Skeletal muscle satellite cell (primary cell): Measurements from ENCODE around the gene LDB2.

Experiments
- H3K27me3 ChIP-seq: 2 replicates; pipeline ENCODE4 v1.7.0; 2013; ENCODE audit warnings: low read length; ENCODE audit not compliant: control insufficient read depth, insufficient read depth
- H3K36me3 ChIP-seq: 2 replicates; pipeline ENCODE4 v1.7.0; 2013; ENCODE audit warnings: mild to moderate bottlenecking, control low read depth, low read length; ENCODE audit not compliant: insufficient read depth
- H3K4me1 ChIP-seq: 2 replicates; pipeline ENCODE4 v1.7.0; 2013; ENCODE audit warnings: low read length; ENCODE audit not compliant: control insufficient read depth, insufficient read depth
- H3K4me2 ChIP-seq: 2 replicates; pipeline ENCODE4 v1.7.0; 2013; ENCODE audit warnings: mild to moderate bottlenecking, low read length
- H3K4me3 ChIP-seq: 2 replicates; pipeline ENCODE4 v1.7.0; 2013; ENCODE audit warnings: low read length
- H3K9ac ChIP-seq: 2 replicates; pipeline ENCODE4 v1.7.0; 2013; ENCODE audit warnings: mild to moderate bottlenecking, low read depth, low read length, moderate library complexity
- H3K9me3 ChIP-seq: replicated peaks from 2 replicates; pipeline ENCODE4 v1.7.0; 2013; ENCODE audit warnings: mild to moderate bottlenecking, control low read depth, low read length

The LDB2 gene

DNA sequence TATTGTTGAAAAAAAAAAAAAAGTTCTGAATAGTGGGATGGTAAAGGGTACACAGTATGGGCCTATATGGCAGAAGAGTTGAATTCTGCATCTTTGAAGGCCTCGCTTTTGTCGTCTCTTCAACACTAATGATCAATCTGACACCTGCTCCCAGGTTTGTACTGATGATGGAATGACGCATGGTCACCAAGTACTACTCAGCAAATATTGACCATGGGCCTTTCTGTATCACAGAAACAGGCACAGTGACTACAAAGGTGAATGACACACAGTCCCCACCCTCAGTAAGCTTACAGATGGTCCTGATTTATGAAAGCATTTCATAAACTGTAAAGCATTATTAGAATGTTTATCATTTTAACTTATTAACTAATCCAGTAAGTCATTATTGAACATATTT lies 152.6 kb downstream of the LDB2 start:
- Histone ChIP-seq H3K4me2 (no peak overlapping the region), H3K9me3 (no peaks in the 10 kb centered on the region)

GRCh38 chr4:16745009-16745635 lies 153.3 kb downstream of the LDB2 start:
- H3K36me3 ChIP-seq: no peaks in the 10 kb centered on the region
- H3K4me2 ChIP-seq: no peak overlapping the region
- H3K9ac ChIP-seq: no peak overlapping the region
- H3K9me3 ChIP-seq: no peaks in the 10 kb centered on the region
- H3K27me3 ChIP-seq: no peaks in the 10 kb centered on the region
- H3K4me3 ChIP-seq: no peak overlapping the region
- no peaks in the 10 kb centered on the region for H3K4me1 ChIP-seq

More for the DNA sequence above, 152.6 kb downstream of the LDB2 start:
- Histone ChIP-seq H3K4me1 (no peaks in the 10 kb centered on the region), H3K9ac (no peak overlapping the region), H3K36me3 (no peaks in the 10 kb centered on the region), H3K4me3 (no peak overlapping the region), H3K27me3 (no peaks in the 10 kb centered on the region)

DNA sequence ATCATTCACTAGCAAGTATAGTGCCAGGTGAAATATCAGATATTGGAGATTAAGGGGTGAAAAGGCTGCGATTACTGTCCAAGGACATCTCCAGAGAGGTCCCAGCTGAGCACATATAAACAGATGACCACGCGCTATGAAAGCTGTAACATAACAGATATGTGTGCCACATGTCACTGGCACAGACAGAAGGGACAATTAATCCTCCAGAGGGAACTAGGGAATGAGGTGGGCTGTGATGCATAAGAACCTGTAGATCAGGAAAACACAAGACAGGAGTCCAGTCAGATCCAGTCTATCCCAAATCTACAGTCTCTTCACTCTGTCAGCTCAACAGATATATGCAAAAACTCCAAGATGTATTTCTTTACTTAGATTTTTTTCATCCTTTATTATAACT lies 157.2 kb downstream of the LDB2 start:
- Histone ChIP-seq H3K4me2 (no peak overlapping the region), H3K9ac (no peak overlapping the region), H3K9me3 (no peaks in the 10 kb centered on the region), H3K4me1 (no peaks in the 10 kb centered on the region), H3K4me3 (no peak overlapping the region), H3K36me3 (no peaks in the 10 kb centered on the region), H3K27me3 (no peaks in the 10 kb centered on the region)

DNA sequence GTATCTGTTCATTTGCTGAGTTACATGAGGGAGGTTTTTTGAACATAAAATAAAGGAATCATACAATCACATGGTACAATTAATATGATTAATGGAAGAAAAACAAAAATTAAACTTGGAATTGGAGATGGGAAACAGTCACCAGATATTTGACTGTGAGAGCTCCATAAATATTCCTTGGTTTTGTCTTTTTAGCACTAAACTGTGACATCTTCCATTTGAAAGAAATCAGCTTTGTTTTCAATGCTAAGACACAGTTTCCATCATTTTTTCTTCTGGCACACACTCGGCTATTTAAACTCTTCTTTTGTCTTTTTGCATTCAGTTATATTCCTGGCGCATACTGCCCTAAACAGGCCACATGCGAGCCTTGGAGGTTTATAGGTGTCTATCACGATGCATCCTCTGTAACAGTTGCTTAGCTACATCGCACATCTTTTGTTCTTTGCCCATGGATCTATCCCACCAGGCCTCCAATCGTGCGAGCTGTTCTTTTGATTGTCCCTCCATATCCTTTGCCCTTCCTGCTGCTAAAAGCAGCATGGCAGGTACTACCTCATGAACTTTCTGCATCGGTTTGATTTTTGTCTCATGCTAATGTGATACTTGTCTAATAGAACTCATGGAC lies 158.3 kb downstream of the LDB2 start:
- peaks cover 2% of the 10 kb centered on the region for H3K27me3 ChIP-seq
- no peak overlapping the region for H3K9ac ChIP-seq
- no peaks in the 10 kb centered on the region for H3K36me3 ChIP-seq
- no peaks in the 10 kb centered on the region for H3K4me1 ChIP-seq
- no peaks in the 10 kb centered on the region for H3K9me3 ChIP-seq
- no peak overlapping the region for H3K4me3 ChIP-seq
- no peak overlapping the region for H3K4me2 ChIP-seq

DNA sequence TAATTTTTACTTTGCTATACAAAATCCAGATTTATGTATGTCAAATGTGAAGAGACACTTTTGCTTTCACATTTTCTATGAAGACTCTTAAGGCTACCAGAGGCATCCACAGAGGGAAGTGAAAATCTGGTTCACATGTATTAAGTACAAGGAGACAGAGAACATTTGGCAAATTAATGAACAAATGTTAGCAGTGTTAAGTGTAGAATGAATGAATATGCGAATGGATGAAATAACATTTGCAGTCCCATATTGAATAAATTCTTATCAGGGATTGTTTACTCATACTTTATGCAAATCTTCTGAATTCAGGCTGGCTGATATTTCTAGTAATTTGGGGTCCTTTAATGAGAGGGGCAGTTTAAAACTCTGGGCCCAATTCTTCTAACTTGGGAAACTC lies 159.9 kb downstream of the LDB2 start:
- no peak overlapping the region for H3K4me3 ChIP-seq
- no peak overlapping the region for H3K9ac ChIP-seq
- peaks cover 2% of the 10 kb centered on the region for H3K27me3 ChIP-seq
- H3K9me3 ChIP-seq: no peaks in the 10 kb centered on the region
- H3K4me2 ChIP-seq: no peak overlapping the region
- H3K4me1 ChIP-seq: no peaks in the 10 kb centered on the region
- H3K36me3 ChIP-seq: no peaks in the 10 kb centered on the region

DNA sequence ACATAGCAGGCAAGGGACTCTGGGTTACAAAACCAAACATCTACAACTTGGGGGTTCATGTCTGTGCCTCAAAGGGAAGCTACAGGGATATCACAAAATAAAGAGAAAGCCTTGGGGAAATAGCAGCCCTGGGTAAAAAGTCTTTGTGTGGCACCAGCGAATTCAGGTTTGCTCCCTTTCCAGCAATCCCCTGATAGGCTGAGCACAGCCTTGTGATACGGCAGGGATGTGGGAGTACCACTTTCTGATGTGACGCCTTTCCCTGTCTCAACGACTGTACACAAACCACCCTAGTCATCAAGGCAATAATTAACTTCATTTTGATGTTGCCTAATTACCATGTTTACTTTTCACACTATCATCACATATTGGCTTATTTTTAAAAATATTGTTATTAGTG lies 164.9 kb downstream of the LDB2 start:
- Histone ChIP-seq H3K4me1 (no peaks in the 10 kb centered on the region), H3K4me3 (no peak overlapping the region), H3K36me3 (no peaks in the 10 kb centered on the region), H3K27me3 (peaks cover 2% of the 10 kb centered on the region), H3K4me2 (no peak overlapping the region), H3K9ac (no peak overlapping the region), H3K9me3 (no peaks in the 10 kb centered on the region)

DNA sequence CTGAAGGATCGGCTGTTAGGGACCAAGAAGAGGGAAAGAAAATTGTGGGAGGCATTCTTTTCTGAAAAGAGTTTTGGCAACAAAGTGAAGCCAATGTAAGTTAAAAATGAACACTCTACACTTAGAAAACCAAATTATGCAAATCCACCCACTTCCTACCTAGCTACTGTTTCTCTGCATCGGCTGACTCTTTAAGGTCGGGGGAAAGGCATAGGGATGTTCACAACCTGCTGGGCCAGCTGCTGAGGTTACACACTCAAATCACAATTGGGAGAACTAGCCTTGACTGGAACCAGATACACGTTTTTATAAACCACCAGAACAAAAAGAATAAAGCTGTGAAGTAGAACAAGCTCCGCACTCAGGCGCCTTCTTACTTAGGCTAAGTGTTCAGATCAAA lies 165.7 kb downstream of the LDB2 start:
- Histone ChIP-seq H3K4me2 (no peak overlapping the region), H3K9me3 (no peaks in the 10 kb centered on the region), H3K27me3 (peaks cover 2% of the 10 kb centered on the region), H3K4me3 (no peak overlapping the region), H3K36me3 (no peaks in the 10 kb centered on the region), H3K9ac (no peak overlapping the region), H3K4me1 (no peaks in the 10 kb centered on the region)

DNA sequence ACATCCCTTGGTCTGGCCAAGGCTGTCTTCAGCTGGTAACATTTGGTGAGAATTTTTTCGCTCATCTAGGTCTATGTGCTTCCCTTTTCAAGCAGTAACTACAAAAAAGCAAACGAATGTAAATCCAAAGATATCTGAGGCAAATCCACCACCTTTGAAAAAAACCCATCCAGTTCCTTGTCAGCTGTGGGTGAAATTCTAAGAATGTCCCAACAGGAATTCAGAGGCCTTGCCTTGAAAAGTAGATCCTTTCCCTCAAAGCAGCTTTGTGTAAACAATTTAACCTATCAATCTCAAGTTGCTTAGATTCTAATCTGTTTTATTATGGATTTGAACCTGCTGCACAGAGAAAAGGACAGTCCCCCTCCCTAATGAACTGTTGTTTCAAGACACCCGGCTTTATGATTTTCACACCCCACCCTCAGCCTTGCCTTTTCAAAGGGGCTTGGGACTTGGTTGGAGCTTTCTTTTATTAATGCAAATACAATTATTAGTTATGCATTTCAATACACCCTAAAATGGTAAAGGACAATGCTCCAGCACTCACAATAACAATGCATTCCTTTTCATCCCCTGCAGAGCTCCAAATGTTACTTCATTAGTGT lies 166.6 kb downstream of the LDB2 start:
- Histone ChIP-seq H3K4me1 (no peaks in the 10 kb centered on the region), H3K9ac (no peak overlapping the region), H3K27me3 (peaks cover 2% of the 10 kb centered on the region), H3K9me3 (no peaks in the 10 kb centered on the region), H3K4me3 (no peak overlapping the region), H3K36me3 (no peaks in the 10 kb centered on the region), H3K4me2 (no peak overlapping the region)

- Histone ChIP-seq H3K27me3 (no peaks in the 10 kb centered on the region), H3K9ac (no peak overlapping the region), H3K9me3 (no peaks in the 10 kb centered on the region), H3K4me2 (no peak overlapping the region), H3K4me3 (no peak overlapping the region), H3K36me3 (no peaks in the 10 kb centered on the region), H3K4me1 (no peaks in the 10 kb centered on the region)
These were observed 167.8 kb downstream of the LDB2 start for GRCh38 chr4:16730522-16731205.

DNA sequence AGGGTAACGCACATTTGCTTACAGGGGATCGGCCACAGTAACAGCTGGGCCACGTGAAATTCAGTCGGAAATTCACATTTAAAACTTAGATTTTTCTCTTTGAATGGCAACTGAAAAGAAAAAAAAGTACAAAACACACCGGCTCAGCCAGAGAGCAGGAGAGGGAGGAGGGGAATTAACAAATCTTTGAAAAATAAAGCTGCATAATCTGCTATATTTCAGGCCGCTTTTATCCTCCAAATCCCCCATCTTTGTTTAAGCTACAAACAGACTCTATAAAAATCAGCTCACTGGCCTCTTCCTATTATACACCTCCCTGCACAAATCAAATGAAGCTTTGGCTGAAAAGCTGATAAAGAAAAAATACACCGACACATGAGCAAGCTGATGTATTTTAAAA lies 169.1 kb downstream of the LDB2 start:
- Histone ChIP-seq H3K27me3 (no peaks in the 10 kb centered on the region), H3K36me3 (no peaks in the 10 kb centered on the region), H3K4me2 (no peak overlapping the region), H3K4me3 (no peak overlapping the region), H3K9ac (no peak overlapping the region), H3K4me1 (no peaks in the 10 kb centered on the region), H3K9me3 (no peaks in the 10 kb centered on the region)

DNA sequence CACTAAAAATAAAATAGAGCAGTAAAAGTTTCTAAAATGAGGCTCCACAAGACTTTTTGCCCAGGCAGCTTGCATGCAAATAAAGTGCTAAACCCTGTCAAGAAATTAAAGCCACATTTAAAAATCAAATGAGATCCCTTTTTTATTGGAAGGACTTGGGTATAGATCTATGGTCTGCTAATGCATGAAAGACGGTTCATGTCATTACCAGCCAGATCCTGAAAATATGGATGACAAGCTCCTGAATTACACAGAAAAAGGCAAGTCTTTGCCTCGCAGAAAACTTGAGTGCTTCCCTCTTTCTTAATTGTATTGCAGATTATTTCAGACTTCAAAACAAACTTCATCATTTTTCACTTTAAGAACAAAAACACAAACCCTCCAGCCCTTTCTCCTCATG lies 169.6 kb downstream of the LDB2 start:
- Histone ChIP-seq H3K4me2 (no peak overlapping the region), H3K4me1 (no peaks in the 10 kb centered on the region), H3K9me3 (no peaks in the 10 kb centered on the region), H3K27me3 (no peaks in the 10 kb centered on the region), H3K4me3 (no peak overlapping the region), H3K9ac (no peak overlapping the region), H3K36me3 (no peaks in the 10 kb centered on the region)
